OCI-LY1 (cell line): Measurements from ENCODE around the gene DRD3.

Experiments used
- H2AFZ ChIP-seq: fragments of 200-600 bp; sonication (generic), shearing (Covaris generic); 2 replicates; pipeline ENCODE4 v1.6.0; 2014; ENCODE audit warnings: antibody characterized with exemption, mild to moderate bottlenecking, low read length
- H3F3A ChIP-seq: fragments of 200-600 bp; sonication (generic), shearing (Covaris generic); 2 replicates; pipeline ENCODE4 v1.6.0; 2014; ENCODE audit warnings: mild to moderate bottlenecking, antibody characterized with exemption, low read length, moderate library complexity; ENCODE audit not compliant: insufficient read depth
- H3K27ac ChIP-seq: fragments of 200-600 bp; sonication (generic); 2 replicates; pipeline ENCODE4 v1.5.1; 2014; ENCODE audit warnings: low read length, mixed run types, mild to moderate bottlenecking, low read depth; ENCODE audit not compliant: poor library complexity, severe bottlenecking
- H3K27me3 ChIP-seq: fragments of 200-600 bp; sonication (generic); 2 replicates; pipeline ENCODE4 v1.6.0; 2014; ENCODE audit warnings: antibody characterized with exemption, mild to moderate bottlenecking, low read length, moderate library complexity; ENCODE audit not compliant: insufficient read depth
- H3K36me3 ChIP-seq: fragments of 200-600 bp; sonication (generic); 2 replicates; pipeline ENCODE4 v1.6.1; 2014; ENCODE audit warnings: mild to moderate bottlenecking, antibody characterized with exemption, low read length, moderate library complexity, mixed read lengths; ENCODE audit not compliant: insufficient read depth
- H3K4me1 ChIP-seq: fragments of 200-600 bp; sonication (generic); 2 replicates; pipeline ENCODE4 v1.5.1; 2014; ENCODE audit warnings: mild to moderate bottlenecking, low read length, moderate library complexity; ENCODE audit not compliant: insufficient read depth, severe bottlenecking
- H3K4me2 ChIP-seq: fragments of 200-600 bp; sonication (generic), shearing (Covaris generic); 2 replicates; pipeline ENCODE4 v1.6.1; 2014; ENCODE audit warnings: low read length
- H3K4me3 ChIP-seq: fragments of 200-600 bp; sonication (generic); 2 replicates; pipeline ENCODE4 v1.5.1; 2014; ENCODE audit warnings: low read length, low read depth, mild to moderate bottlenecking, mixed read lengths; ENCODE audit not compliant: poor library complexity, severe bottlenecking
- H3K79me2 ChIP-seq: fragments of 200-600 bp; shearing (Covaris generic); 2 replicates; pipeline ENCODE4 v1.6.1; 2016; ENCODE audit warnings: mixed run types, low read length, mixed read lengths; ENCODE audit not compliant: insufficient read depth
- H3K9ac ChIP-seq: fragments of 200-600 bp; sonication (generic), shearing (Covaris generic); 2 replicates; pipeline ENCODE4 v1.6.1; 2014; ENCODE audit warnings: mild to moderate bottlenecking, low read length, mixed read lengths
- H3K9me2 ChIP-seq: fragments of 200-600 bp; sonication (generic), shearing (Covaris generic); 2 replicates; pipeline ENCODE4 v1.6.1; 2014; ENCODE audit warnings: low read depth, mild to moderate bottlenecking, low read length, mixed read lengths
- H3K9me3 ChIP-seq: fragments of 200-600 bp; shearing (Covaris generic); 2 replicates; pipeline ENCODE4 v1.6.1; 2014; ENCODE audit warnings: low read length, mixed read lengths
- H4K20me1 ChIP-seq: fragments of 200-600 bp; sonication (generic), shearing (Covaris generic); 2 replicates; pipeline ENCODE4 v1.6.0; 2016; ENCODE audit warnings: mild to moderate bottlenecking, low read length; ENCODE audit not compliant: insufficient read depth
- CTCF ChIP-seq: fragments of 200-600 bp; sonication (generic), shearing (Covaris generic); IDR thresholded peaks from 2 replicates; pipeline ENCODE4 v1.5.1; 2017; ENCODE audit warnings: mild to moderate bottlenecking, antibody characterized with exemption, low read length, moderate library complexity, mixed read lengths
- EZH2 ChIP-seq: fragments of 200-600 bp; sonication (generic), shearing (Covaris generic); IDR thresholded peaks from 2 replicates; pipeline ENCODE4 v1.8.0; 2017; ENCODE audit warnings: borderline replicate concordance, mixed run types, mild to moderate bottlenecking, antibody characterized with exemption, low read length, moderate library complexity, mixed read lengths

DRD3 gene

GRCh38 chr3:114092151-114093015 lies 86.5 kb downstream of the DRD3 start:
- H3F3A ChIP-seq, result no peaks in the 10 kb centered on the region
- H3K9ac ChIP-seq, result no peak overlapping the region
- H3K36me3 ChIP-seq, result peaks cover 8% of the 10 kb centered on the region
- no peak overlapping the region for H3K27ac ChIP-seq
- no peaks in the 10 kb centered on the region for H4K20me1 ChIP-seq
- 0 out of 2 replicates have a peak, but pooled peaks cover 7% of the 10 kb centered on the region for H3K27me3 ChIP-seq
- no peak overlapping the region for H3K4me3 ChIP-seq
- H3K9me2 ChIP-seq, result no peaks in the 10 kb centered on the region
- H2AFZ ChIP-seq, result no peak overlapping the region
- H3K4me1 ChIP-seq, result no peaks in the 10 kb centered on the region
- no peaks in the 10 kb centered on the region for H3K79me2 ChIP-seq
- no peak overlapping the region for H3K4me2 ChIP-seq
- H3K9me3 ChIP-seq, result no peaks in the 10 kb centered on the region
- no peak for TF ChIP-seq CTCF

DNA sequence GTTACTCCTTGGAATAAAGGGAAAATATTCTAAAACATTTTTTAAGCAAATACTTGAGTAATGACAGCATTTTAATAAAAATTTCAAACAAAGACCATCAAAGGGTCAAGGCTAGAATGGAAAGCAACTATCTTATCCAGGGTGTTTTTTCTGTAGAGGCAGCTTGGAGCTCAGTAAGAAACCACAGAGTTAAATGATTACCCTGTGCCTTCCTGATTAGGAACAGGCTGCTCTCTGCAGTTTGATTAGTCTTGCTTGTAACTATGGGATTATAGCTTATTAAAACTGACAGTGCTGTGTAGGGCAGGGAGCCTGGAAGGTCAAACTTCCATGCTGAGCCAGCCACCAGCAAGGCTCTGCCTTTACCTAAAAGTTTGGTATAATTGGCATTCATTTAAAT lies 89.2 kb downstream of the DRD3 start:
- Histone ChIP-seq H3K4me2 (no peak overlapping the region), H2AFZ (no peak overlapping the region), H4K20me1 (no peaks in the 10 kb centered on the region), H3K9ac (no peak overlapping the region), H3K36me3 (peaks cover 33% of the 10 kb centered on the region), H3K9me2 (no peaks in the 10 kb centered on the region), H3K4me1 (no peaks in the 10 kb centered on the region), H3K79me2 (no peaks in the 10 kb centered on the region), H3K27ac (no peak overlapping the region), H3K27me3 (no peaks in the 10 kb centered on the region), H3F3A (no peaks in the 10 kb centered on the region), H3K9me3 (no peaks in the 10 kb centered on the region), H3K4me3 (no peak overlapping the region)
- TF ChIP-seq EZH2, result no peak

- Histone ChIP-seq H2AFZ (no peak overlapping the region), H3K4me3 (no peak overlapping the region), H3K9me2 (no peaks in the 10 kb centered on the region), H3K9me3 (no peaks in the 10 kb centered on the region), H4K20me1 (no peaks in the 10 kb centered on the region), H3K79me2 (no peaks in the 10 kb centered on the region), H3K4me2 (no peak overlapping the region), H3K4me1 (no peaks in the 10 kb centered on the region), H3K27ac (no peak overlapping the region), H3K27me3 (no peaks in the 10 kb centered on the region), H3F3A (no peaks in the 10 kb centered on the region), H3K36me3 (peaks cover 64% of the 10 kb centered on the region), H3K9ac (no peak overlapping the region)
- no peak for TF ChIP-seq EZH2
- TF ChIP-seq CTCF, result no peak
Observed at GRCh38 chr3:114086356-114086755, 92.5 kb downstream of the DRD3 start.

GRCh38 chr3:114083112-114083511 lies 95.7 kb downstream of the DRD3 start:
- no peak overlapping the region for H2AFZ ChIP-seq
- no peaks in the 10 kb centered on the region for H3F3A ChIP-seq
- no peaks in the 10 kb centered on the region for H3K9me3 ChIP-seq
- no peaks in the 10 kb centered on the region for H3K27me3 ChIP-seq
- H3K4me3 ChIP-seq, result no peak overlapping the region
- H3K9ac ChIP-seq, result no peak overlapping the region
- H4K20me1 ChIP-seq, result no peaks in the 10 kb centered on the region
- no peak overlapping the region for H3K27ac ChIP-seq
- H3K4me2 ChIP-seq, result no peak overlapping the region
- H3K36me3 ChIP-seq, result peaks cover 96% of the 10 kb centered on the region
- H3K79me2 ChIP-seq, result no peaks in the 10 kb centered on the region
- H3K4me1 ChIP-seq, result no peaks in the 10 kb centered on the region
- H3K9me2 ChIP-seq, result no peaks in the 10 kb centered on the region
- TF ChIP-seq EZH2 (no peak), CTCF (no peak)
